GM13976 (cell line): ENCODE measurements around the gene HTR7.

Experiments used
- DNase-seq: peaks from one replicate; pipeline ENCODE4 v3.0.0; 2012; ENCODE audit warnings: low spot score
- CTCF ChIP-seq: IDR thresholded peaks from 2 replicates; pipeline ENCODE4 v1.5.1; 2012; ENCODE audit warnings: borderline replicate concordance, mild to moderate bottlenecking; ENCODE audit not compliant: insufficient read depth; ENCODE audit errors: extremely low read depth, missing control alignments, control extremely low read depth
- in situ Hi-C: fragments of 300-500 bp; cut with MboI; formaldehyde crosslinking; loops from one replicate; pipeline ENCODE4 v1.12.0; 2022; ENCODE audit warnings: low sequenced_read_pairs, mixed read lengths, inconsistent platforms; ENCODE audit not compliant: unreplicated experiment

Gene HTR7

GRCh38 chr10:90738885-90739284, 119.0 kb downstream of the HTR7 start:
- in situ Hi-C loops = no loop called here
- DNase-seq = no peak
- TF ChIP-seq CTCF = no peak

GRCh38 chr10:90734415-90734814, 123.4 kb downstream of the HTR7 start:
- TF ChIP-seq CTCF = no peak
- in situ Hi-C loops = no loop called here
- DNase-seq = no peak

GRCh38 chr10:90732581-90732980, 125.3 kb downstream of the HTR7 start:
- TF ChIP-seq CTCF = no peak
- in situ Hi-C loops = no loop called here
- DNase-seq = no peak

GRCh38 chr10:90723416-90724068, 134.3 kb downstream of the HTR7 start:
- TF ChIP-seq CTCF = no peak
- DNase-seq = no peak
- in situ Hi-C loops = no loop called here

- DNase-seq = no peak
- no peak for TF ChIP-seq CTCF
- in situ Hi-C loops = no loop called here
Observed at GRCh38 chr10:90722832-90723231, 135.0 kb downstream of the HTR7 start.

- in situ Hi-C loops = no loop called here
- DNase-seq = no peak
- no peak for TF ChIP-seq CTCF
Observed at GRCh38 chr10:90718182-90718581, 139.7 kb downstream of the HTR7 start.
